ENCODE data around the gene HDAC4.

GRCh38 chr2:239199041-239199768, 201.6 kb downstream of the HDAC4 start:
- no peak for TF ChIP-seq EZH2phosphoT487 (conservative IDR thresholded peaks at IDR 0.05; ENCODE audit: low read length)
- TF ChIP-seq CTCF (IDR thresholded peaks at IDR 0.05; ENCODE audit: insufficient read depth, low read length, poor library complexity, severe bottlenecking): no peak
